ENCODE data around the gene DNAI4.
A peak's percentile ranks its signal among the peaks of the same experiment; 100 is the strongest.

The DNAI4 gene

GRCh38 chr1:66945316-66945715, 20.7 kb upstream of the DNAI4 start:
- no peak for TF ChIP-seq CTCF (conservative IDR thresholded peaks at IDR 0.05; ENCODE audit: low read depth, low read length)
- peak; percentile 41 for DNase-seq (ENCODE audit: low read depth)
- H3K4me3 ChIP-seq (ENCODE audit: low read depth, low read length), result no peak overlapping the region

DNA sequence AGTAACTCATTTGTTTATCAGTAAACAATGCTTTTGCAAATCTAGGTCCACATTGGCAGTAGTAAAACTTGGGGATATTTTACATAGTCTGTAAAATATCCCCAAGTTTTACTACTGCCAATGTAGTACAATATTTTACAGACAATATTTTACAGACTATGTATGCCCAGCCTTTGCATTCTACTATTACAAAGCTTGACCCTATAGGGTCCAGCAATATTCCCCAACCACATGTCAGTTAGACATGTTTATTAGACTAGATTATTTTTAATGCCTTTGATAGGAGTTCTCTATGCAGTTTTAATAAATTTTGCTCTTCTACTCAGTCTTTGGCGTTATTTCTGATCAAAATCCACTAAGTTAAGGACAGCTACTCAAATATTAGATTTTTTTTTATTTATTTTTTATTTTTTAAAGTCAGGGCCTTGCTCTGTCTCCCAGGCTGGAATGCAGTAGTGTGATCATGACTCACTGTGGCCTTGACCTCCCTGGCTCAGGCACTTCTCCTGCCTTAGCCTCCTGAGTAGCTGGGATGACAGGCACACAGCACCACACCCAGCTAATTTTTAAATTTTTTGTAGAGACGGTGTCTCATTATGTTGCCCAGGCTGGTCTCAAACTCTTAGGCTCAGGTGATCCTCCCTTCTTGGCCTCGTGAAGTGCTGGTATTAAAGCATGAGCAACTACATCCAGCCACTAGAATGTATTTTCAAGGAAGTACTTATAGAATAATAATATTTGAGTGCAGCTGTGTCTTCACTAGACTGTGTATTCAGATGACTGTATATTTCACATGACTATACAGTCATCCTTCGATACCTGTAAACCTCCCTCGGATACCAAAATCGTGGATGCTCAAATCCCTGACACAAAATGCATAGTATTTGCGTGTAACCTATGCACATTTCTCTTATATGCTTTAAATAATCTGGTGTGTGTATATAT, 19.9 kb upstream of the DNAI4 start:
- peak; percentile 94 for DNase-seq (ENCODE audit: low read depth)
- no peak for TF ChIP-seq CTCF (conservative IDR thresholded peaks at IDR 0.05; ENCODE audit: low read depth, low read length)
- H3K4me3 ChIP-seq (ENCODE audit: low read depth, low read length), result no peak overlapping the region

GRCh38 chr1:66943361-66943969, 18.8 kb upstream of the DNAI4 start:
- DNase-seq (ENCODE audit: low read depth), result peak; percentile 54
- TF ChIP-seq CTCF (conservative IDR thresholded peaks at IDR 0.05; ENCODE audit: low read depth, low read length), result no peak
- no peak overlapping the region for H3K4me3 ChIP-seq (ENCODE audit: low read depth, low read length)

DNA sequence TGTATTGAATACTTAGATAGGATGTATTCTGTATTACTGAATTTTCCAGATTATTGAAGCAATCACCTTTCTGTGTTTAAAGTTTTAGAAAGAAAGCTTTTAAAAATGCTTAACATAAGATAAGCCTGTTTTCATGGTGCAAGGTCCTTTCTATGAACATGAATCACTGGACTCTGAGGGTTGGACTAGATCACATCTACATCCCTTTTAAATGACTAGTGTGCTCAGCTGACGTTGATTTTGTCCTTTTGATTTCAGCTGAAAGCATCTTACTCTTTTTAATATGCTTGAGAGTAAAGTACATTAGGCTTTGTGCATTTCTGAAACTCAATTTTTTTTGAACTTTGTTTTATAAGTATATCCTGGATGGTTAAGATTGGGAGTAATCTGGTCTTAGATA, 16.3 kb upstream of the DNAI4 start:
- TF ChIP-seq CTCF (conservative IDR thresholded peaks at IDR 0.05; ENCODE audit: low read depth, low read length), result no peak
- no peak overlapping the region for H3K4me3 ChIP-seq (ENCODE audit: low read depth, low read length)
- DNase-seq (ENCODE audit: low read depth), result peak; percentile 60

DNA sequence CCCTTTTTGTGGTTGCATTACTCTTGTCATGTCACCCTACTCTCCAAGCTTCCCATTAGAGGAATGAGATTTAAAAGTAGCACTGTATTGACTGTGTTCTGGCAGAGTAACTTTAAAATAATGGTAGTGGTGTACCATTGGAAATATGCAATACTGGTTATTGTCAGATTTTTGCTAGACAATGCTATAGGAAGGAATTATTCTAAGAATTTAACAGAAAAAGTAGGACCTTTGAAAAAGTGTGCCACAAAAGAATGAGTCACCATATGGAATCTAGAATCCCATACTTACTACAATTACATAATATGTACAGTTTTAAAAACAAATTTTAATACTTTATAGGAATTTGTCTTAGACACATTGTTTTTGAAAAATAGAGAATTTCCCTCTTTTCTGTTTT, 14.0 kb upstream of the DNAI4 start:
- TF ChIP-seq CTCF (conservative IDR thresholded peaks at IDR 0.05; ENCODE audit: low read depth, low read length), result no peak
- H3K4me3 ChIP-seq (ENCODE audit: low read depth, low read length), result no peak overlapping the region
- DNase-seq (ENCODE audit: low read depth), result peak; percentile 55

GRCh38 chr1:66937529-66938234, 13.0 kb upstream of the DNAI4 start:
- no peak overlapping the region for H3K4me3 ChIP-seq (ENCODE audit: low read depth, low read length)
- no peak for DNase-seq (ENCODE audit: low read depth)
- TF ChIP-seq CTCF (conservative IDR thresholded peaks at IDR 0.05; ENCODE audit: low read depth, low read length), result no peak
